ENCODE measurements around the gene FANCG. TPM values are rescaled to one million over a fixed set of nuclear protein-coding genes. Genes with fewer than 3 reads are reported as not detected.

Gene FANCG
- total and polyA plus RNA-seq, 9 donors: 23.1 to 34.5 (median 30.9) TPM

DNA sequence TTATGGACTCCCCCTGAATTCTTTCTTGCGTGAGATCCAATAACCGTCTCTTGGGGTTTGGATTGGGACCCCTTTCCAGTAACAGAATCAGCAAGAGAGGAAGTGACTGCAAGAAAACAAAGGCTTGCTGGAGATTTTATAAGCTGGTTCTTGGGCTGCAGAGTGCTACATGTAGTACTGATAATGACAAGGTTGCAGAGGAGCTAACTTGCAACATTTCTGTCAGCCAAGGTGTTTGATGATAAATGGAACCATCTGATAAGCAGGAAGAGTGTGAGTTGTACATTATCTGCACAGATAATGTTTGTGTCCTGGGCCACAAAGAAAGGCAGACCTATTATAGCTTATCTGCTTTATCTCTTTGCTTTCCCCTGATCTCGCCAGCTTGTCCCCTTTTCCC, 53.1 kb downstream of the FANCG start:
- H3K27ac ChIP-seq (ENCODE audit: low read length): no peak overlapping the region
- no peaks in the 10 kb centered on the region for H3K36me3 ChIP-seq (ENCODE audit: control insufficient read depth, insufficient read depth, low read length)
- 100% methylated on average over 1 of the region's 3 CpGs for WGBS (ENCODE audit: insufficient coverage)

More for the DNA sequence above, 53.1 kb downstream of the FANCG start:
- H3K4me3 ChIP-seq (ENCODE audit: low read length): no peak overlapping the region
- H3K27me3 ChIP-seq (ENCODE audit: control insufficient read depth, insufficient read depth, low read length): no peaks in the 10 kb centered on the region
- DNase-seq: no peak
- H3K4me1 ChIP-seq (ENCODE audit: control insufficient read depth, insufficient read depth, low read length): no peaks in the 10 kb centered on the region
- no peaks in the 10 kb centered on the region for H3K9me3 ChIP-seq (replicated peaks; ENCODE audit: control insufficient read depth, low read depth, low read length)

Other genes starting within 250 kb of the FANCG start
- 0.09 TPM for gene PHF24, start 121.7 kb downstream of the FANCG start, total RNA-seq
- gene PHF24, start 121.7 kb downstream of the FANCG start, polyA plus RNA-seq (ENCODE audit: insufficient read depth in 1 of 8, insufficient read length in 8 of 8, low replicate concordance in 1 of 8): under 1 TPM; 0.06 to 0.54 (median 0.13) TPM
- 17.8 TPM for gene DNAJB5, start 90.2 kb downstream of the FANCG start, total RNA-seq
- gene DNAJB5, start 90.2 kb downstream of the FANCG start, polyA plus RNA-seq (ENCODE audit: insufficient read depth in 1 of 8, insufficient read length in 8 of 8, low replicate concordance in 1 of 8): 10 to 100 TPM; 27.6 to 51.5 (median 34.8) TPM
- 188 TPM for gene VCP, start 7.3 kb downstream of the FANCG start, total RNA-seq
- gene VCP, start 7.3 kb downstream of the FANCG start, polyA plus RNA-seq (ENCODE audit: insufficient read depth in 1 of 8, insufficient read length in 8 of 8, low replicate concordance in 1 of 8): 100 to 1,000 TPM; 152 to 198 (median 177) TPM
- 9.1 TPM for gene PIGO, start 16.6 kb upstream of the FANCG start, total RNA-seq
- gene PIGO, start 16.6 kb upstream of the FANCG start, polyA plus RNA-seq (ENCODE audit: insufficient read depth in 1 of 8, insufficient read length in 8 of 8, low replicate concordance in 1 of 8): 10 to 100 TPM; 10.1 to 16.0 (median 14.0) TPM
- gene STOML2, start 23.2 kb upstream of the FANCG start, total RNA-seq: 77.7 TPM
- gene STOML2, start 23.2 kb upstream of the FANCG start, polyA plus RNA-seq (ENCODE audit: insufficient read depth in 1 of 8, insufficient read length in 8 of 8, low replicate concordance in 1 of 8): 10 to 100 TPM; 73.0 to 81.2 (median 78.1) TPM
- 6.4 TPM for gene ATOSB, start 35.9 kb upstream of the FANCG start, total RNA-seq
- gene ATOSB, start 35.9 kb upstream of the FANCG start, polyA plus RNA-seq (ENCODE audit: insufficient read depth in 1 of 8, insufficient read length in 8 of 8, low replicate concordance in 1 of 8): 10 to 100 TPM in 7 of 8 donors, 1 to 10 TPM in 1; 9.7 to 12.5 (median 11.6) TPM
- gene UNC13B, start 82.1 kb upstream of the FANCG start, total RNA-seq: 14.6 TPM
- gene UNC13B, start 82.1 kb upstream of the FANCG start, polyA plus RNA-seq (ENCODE audit: insufficient read depth in 1 of 8, insufficient read length in 8 of 8, low replicate concordance in 1 of 8): 10 to 100 TPM; 12.0 to 23.5 (median 15.7) TPM